K562 (cell line): ENCODE results near the gene SEZ6. TPM values are rescaled to one million over a fixed set of nuclear protein-coding genes. Genes with fewer than 3 reads are reported as not detected.

Experiments
- ASH1L ChIP-seq: fragments of 450-650 bp; IDR thresholded peaks from 2 replicates; pipeline ENCODE4 v1.6.1; 2018; ENCODE audit warnings: borderline replicate concordance, mild to moderate bottlenecking, low read depth; ENCODE audit not compliant: partially characterized antibody
- ATF1 ChIP-seq, 2 experiments: fragments of 450-650 bp in 1 of 2; IDR thresholded peaks; 2 replicates each; pipeline ENCODE4 v1.6.1; 2016; ENCODE audit warnings: missing compliant biosample characterization in 1 of 2, missing genetic modification characterization in 1 of 2
- BMI1 ChIP-seq: fragments of 150-350 bp; IDR thresholded peaks from 2 replicates; pipeline ENCODE4 v1.6.1; 2014; ENCODE audit warnings: low read length
- CREB1 ChIP-seq, 2 experiments: sonication (generic) in 1 of 2; formaldehyde crosslinking in 1 of 2; IDR thresholded peaks; 2 replicates each; pipeline versions ENCODE4 v1.6.1 to v1.8.0; 2012 to 2022; ENCODE audit warnings: inconsistent platforms in 1 of 2, mild to moderate bottlenecking in 1 of 2, missing genetic modification reagents in 1 of 2, moderate library complexity in 1 of 2
- E2F6 ChIP-seq, 2 experiments: IDR thresholded peaks; 2 replicates each; pipeline ENCODE4 v1.6.1; 2011; ENCODE audit warnings: borderline replicate concordance in 1 of 2, control low read depth in 1 of 2, low read depth in 1 of 2, low read length in 1 of 2, mild to moderate bottlenecking in 1 of 2, mixed read lengths in 1 of 2, moderate library complexity in 1 of 2; ENCODE audit not compliant: insufficient read depth in 1 of 2, insufficient read length in 1 of 2, poor library complexity in 1 of 2, severe bottlenecking in 1 of 2; ENCODE audit errors: extremely low read depth in 1 of 2
- FOXA1 ChIP-seq: fragments of 450-650 bp; IDR thresholded peaks from 2 replicates; pipeline ENCODE4 v1.6.1; 2016; ENCODE audit warnings: mild to moderate bottlenecking, borderline replicate concordance
- GATAD2A ChIP-seq: fragments of 450-650 bp; IDR thresholded peaks from 2 replicates; pipeline ENCODE4 v1.6.1; 2017
- HIVEP1 ChIP-seq: fragments of 250-450 bp; sonication (Bioruptor Pico); IDR thresholded peaks from 2 replicates; pipeline ENCODE4 v1.4.0; 2020; ENCODE audit warnings: mild to moderate bottlenecking
- HNRNPK ChIP-seq: fragments of 200-400 bp; formaldehyde crosslinking; IDR thresholded peaks from one replicate; pipeline ENCODE4 v1.6.1; 2018; ENCODE audit warnings: mild to moderate bottlenecking, low read depth, low read length; ENCODE audit not compliant: poor library complexity, severe bottlenecking
- JUNB ChIP-seq: fragments of 450-650 bp; formaldehyde crosslinking; conservative IDR thresholded peaks from 2 replicates; pipeline ENCODE4 v1.4.0; 2020; ENCODE audit warnings: mild to moderate bottlenecking
- MEF2D ChIP-seq: conservative IDR thresholded peaks from 2 replicates; pipeline ENCODE4 v1.6.1; 2016; ENCODE audit warnings: low read depth, missing genetic modification characterization, missing compliant biosample characterization
- MYBL2 ChIP-seq, 2 experiments: fragments of 450-650 bp in 1 of 2; sonication (generic) in 1 of 2; formaldehyde crosslinking in 1 of 2; IDR thresholded peaks; 2 replicates each; pipeline versions ENCODE4 v1.6.1 to v1.8.1; 2017 to 2022; ENCODE audit warnings: borderline replicate concordance in 1 of 2, inconsistent platforms in 1 of 2, low read depth in 1 of 2, mild to moderate bottlenecking in 1 of 2, missing genetic modification reagents in 1 of 2, moderate library complexity in 1 of 2
- MYNN ChIP-seq, 2 experiments: sonication (generic); formaldehyde crosslinking in 1 of 2; IDR thresholded peaks; 2 replicates each; pipeline versions ENCODE4 v1.5.0 to v1.6.1; 2016 to 2020; ENCODE audit warnings: antibody characterized with exemption in 1 of 2, missing genetic modification reagents in 1 of 2
- NCOA6 ChIP-seq: fragments of 450-650 bp; IDR thresholded peaks from 2 replicates; pipeline ENCODE4 v1.6.1; 2017; ENCODE audit warnings: mild to moderate bottlenecking
- PRDM10 ChIP-seq: fragments of 450-650 bp; IDR thresholded peaks from 2 replicates; pipeline ENCODE4 v1.6.1; 2018; ENCODE audit not compliant: partially characterized antibody
- SAFB2 ChIP-seq: fragments of 200-400 bp; formaldehyde crosslinking; IDR thresholded peaks from 2 replicates; pipeline ENCODE4 v1.6.1; 2018; ENCODE audit warnings: borderline replicate concordance, low read length, low read depth, moderate library complexity; ENCODE audit not compliant: severe bottlenecking
- TFAM ChIP-seq: fragments of 250-450 bp; sonication (Bioruptor Pico); conservative IDR thresholded peaks from 2 replicates; pipeline ENCODE4 v1.5.0; 2021; ENCODE audit warnings: mild to moderate bottlenecking, moderate library complexity
- ZFPM2 ChIP-seq: fragments of 250-450 bp; sonication (Bioruptor Pico); IDR thresholded peaks from 2 replicates; pipeline ENCODE4 v1.5.1; 2022; ENCODE audit warnings: mild to moderate bottlenecking
- ZNF639 ChIP-seq, 2 experiments: fragments of 200-800 bp in 1 of 2; sonication (Bioruptor generic) in 1 of 2; sonication (generic) in 1 of 2; formaldehyde crosslinking in 1 of 2; IDR thresholded peaks in 1 of 2; conservative IDR thresholded peaks in 1 of 2; 2 replicates each; pipeline versions ENCODE4 v1.5.0 to v1.6.1; 2016 to 2020; ENCODE audit warnings: missing compliant biosample characterization in 1 of 2, missing genetic modification characterization in 1 of 2, missing genetic modification reagents in 1 of 2
- ZNF696 ChIP-seq: fragments of 250-450 bp; sonication (Bioruptor Pico); conservative IDR thresholded peaks from 2 replicates; pipeline ENCODE4 v1.4.0; 2020; ENCODE audit warnings: mild to moderate bottlenecking, moderate library complexity
- ZNF766 ChIP-seq: fragments of 200-800 bp; sonication (Bioruptor generic); conservative IDR thresholded peaks from 2 replicates; pipeline ENCODE4 v1.6.1; 2016; ENCODE audit warnings: missing genetic modification characterization, missing compliant biosample characterization
- polyA plus RNA-seq, 8 experiments: library from polyadenylated mRNA; depleted of rRNA in 4 of 8; stranded (reverse) in 5 of 8; unstranded in 3 of 8; fragments of >200 nt; fragmentation: Nextera tagmentation in 2 of 8; fragmentation: Illumina TruSeq in 1 of 8; extraction: Ambion mirVana in 2 of 8; extraction: Trizol in 1 of 8; gene quantifications; 2 replicates each; pipeline versions ENCODE4 v1.2.1 to v1.2.3, GENCODE V29; 2011 to 2014; ENCODE audit warnings: inconsistent platforms in 1 of 8, missing spikeins in 1 of 8
- total RNA-seq, 7 experiments: library from RNA; depleted of rRNA in 6 of 7; stranded (reverse); fragments of >200 nt in 6 of 7; fragmentation: Illumina TruSeq in 2 of 7; extraction: Trizol in 2 of 7; gene quantifications; 2 replicates each; pipeline versions ENCODE4 v1.2.1 to v1.2.3, GENCODE V29; 2011 to 2021; ENCODE audit warnings: low replicate concordance in 1 of 7

Gene SEZ6
- total and polyA plus RNA-seq, 9 of the 15 experiments (the other 6 are each of a cell fraction or from before 2014, with no cell fraction given) = not detected

GRCh38 chr17:29005936-29006511, at the start of gene SEZ6 (continued):
- TF ChIP-seq HIVEP1 (CRISPR knock-in tag) (no peak), MEF2D (tag) (no peak), PRDM10 (no peak), MYNN (IDR thresholded peaks at IDR 0.05) (no peak), MYNN (CRISPR knock-in tag; IDR thresholded peaks at IDR 0.05) (no peak), ZNF696 (no peak), ZNF639 (CRISPR knock-in tag; conservative IDR thresholded peaks at IDR 0.05 in 1 of 2, IDR thresholded peaks at IDR 0.05 in 1 of 2) (no peak), SAFB2 (no peak), CREB1 (IDR thresholded peaks at IDR 0.05) (peak; percentile 58), CREB1 (CRISPR knock-in tag; IDR thresholded peaks at IDR 0.05) (peak; percentile 62; the same call in 1 of the 2 replicates), HNRNPK (no peak), NCOA6 (no peak), MYBL2 (IDR thresholded peaks at IDR 0.05; ENCODE audit: low read depth) (no peak), MYBL2 (CRISPR knock-in tag; IDR thresholded peaks at IDR 0.05; ENCODE audit: borderline replicate concordance) (no peak), ZNF766 (CRISPR knock-in tag) (peak; percentile 78; the same call in 1 of the 2 replicates), ATF1 (CRISPR knock-in tag; IDR thresholded peaks at IDR 0.05) (peak; percentile 43; the same call in 1 of the 2 replicates), ATF1 (tag; IDR thresholded peaks at IDR 0.05) (no peak), JUNB (CRISPR knock-in tag) (no peak), E2F6 (IDR thresholded peaks at IDR 0.05; ENCODE audit: borderline replicate concordance in 1 of 2, extremely low read depth in 1 of 2, insufficient read depth in 1 of 2, insufficient read length in 1 of 2, low read depth in 1 of 2, low read length in 1 of 2, poor library complexity in 1 of 2, severe bottlenecking in 1 of 2) (no peak), ASH1L (no peak), GATAD2A (no peak), TFAM (no peak), FOXA1 (no peak), ZFPM2 (CRISPR knock-in tag) (no peak), BMI1 (no peak)
